ENCODE measurements around the gene RBM17.
"Not testable (repeated sequence)": the region's sequence is repeated elsewhere in the genome, so short reads cannot be mapped to it uniquely, and the experiment has no call there.

RBM17 gene

DNA sequence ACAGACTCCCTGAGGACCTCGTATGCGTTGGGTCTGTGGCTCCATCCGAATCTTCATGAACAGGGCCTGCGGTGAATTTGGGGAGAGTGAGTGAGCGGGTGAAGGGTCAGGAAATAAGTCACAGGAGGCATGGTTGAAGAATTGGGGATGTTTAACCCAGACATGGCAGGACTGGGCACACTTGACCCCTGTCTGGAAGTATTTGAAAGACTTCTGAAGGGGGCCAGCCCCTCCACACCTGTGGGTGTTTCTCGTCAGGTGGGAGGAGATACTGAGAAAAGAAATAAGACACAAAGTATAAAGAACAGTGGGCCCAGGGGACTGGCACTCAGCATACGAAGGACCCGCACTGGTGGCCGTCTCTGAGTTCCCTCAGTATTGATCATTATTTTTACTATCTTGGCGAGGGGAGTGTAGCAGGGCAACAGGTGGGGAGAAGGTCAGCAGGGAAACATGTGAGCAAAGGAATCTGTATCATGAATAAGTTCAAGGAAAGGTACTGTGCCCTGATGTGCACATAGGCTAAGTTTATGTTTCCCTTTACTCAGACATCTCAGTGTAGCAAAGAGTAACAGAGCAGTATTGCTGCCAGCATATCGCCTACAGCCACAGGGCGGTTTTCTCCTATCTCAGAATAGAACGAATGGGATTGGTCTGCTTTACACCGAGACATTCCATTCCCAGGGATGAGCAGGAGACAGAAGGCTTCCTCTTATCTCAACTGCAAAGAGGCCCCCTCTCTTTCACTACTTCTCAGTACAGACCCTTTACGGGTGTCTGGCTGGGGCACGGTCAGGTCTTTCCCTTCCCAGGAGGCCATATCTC, 75.6 kb downstream of the RBM17 start:
- no peak for DNase-seq (ENCODE audit: low read depth, low spot score)
- Histone ChIP-seq H3K27ac (peak overlapping the region; percentile 75), H3K36me3 (ENCODE audit: insufficient read depth, low read length) (no peaks in the 10 kb centered on the region; the same call in 1 of the 2 replicates), H3K4me3 (peak overlapping the region; percentile 83), H3K9ac (ENCODE audit: insufficient read length) (peak overlapping the region; percentile 96), H3K9me3 (ENCODE audit: low read depth, low read length) (no peaks in the 10 kb centered on the region)
- TF ChIP-seq EZH2 (IDR thresholded peaks at IDR 0.05) (no peak), POLR2AphosphoS5 (IDR thresholded peaks at IDR 0.05; ENCODE audit: borderline replicate concordance, low read depth, low read length) (no peak), FOXP2 (optimal IDR thresholded peaks at IDR 0.05; ENCODE audit: control extremely low read depth, extremely low read length, insufficient read depth) (no peak)

DNA sequence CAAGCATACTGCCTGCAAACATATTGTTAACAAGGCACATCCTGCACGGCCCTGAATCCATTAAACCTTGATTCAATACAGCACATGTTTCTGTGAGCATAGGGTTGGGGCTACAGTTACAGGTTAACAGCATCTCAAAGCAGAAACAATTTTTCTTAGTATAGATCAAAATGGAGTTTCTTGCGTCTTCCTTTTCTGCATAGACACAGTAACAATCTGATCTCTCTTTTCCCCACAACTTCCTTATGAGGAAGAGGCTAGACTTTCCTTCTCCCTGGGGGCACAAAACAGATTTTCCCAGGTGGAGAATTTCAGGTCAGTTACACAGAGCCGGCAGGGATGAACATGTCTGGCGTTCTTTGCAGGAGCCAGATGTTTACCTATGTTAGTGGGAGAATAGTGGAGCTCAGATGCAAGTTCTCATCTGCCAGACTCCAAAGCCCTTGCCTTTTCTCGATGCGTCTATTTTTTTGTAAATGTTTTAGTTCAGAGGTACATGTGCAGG, 76.4 kb downstream of the RBM17 start:
- TF ChIP-seq EZH2 (IDR thresholded peaks at IDR 0.05) (no peak), POLR2AphosphoS5 (IDR thresholded peaks at IDR 0.05; ENCODE audit: borderline replicate concordance, low read depth, low read length) (no peak), FOXP2 (optimal IDR thresholded peaks at IDR 0.05; ENCODE audit: control extremely low read depth, extremely low read length, insufficient read depth) (no peak)
- H3K27ac ChIP-seq: no peak overlapping the region

DNA sequence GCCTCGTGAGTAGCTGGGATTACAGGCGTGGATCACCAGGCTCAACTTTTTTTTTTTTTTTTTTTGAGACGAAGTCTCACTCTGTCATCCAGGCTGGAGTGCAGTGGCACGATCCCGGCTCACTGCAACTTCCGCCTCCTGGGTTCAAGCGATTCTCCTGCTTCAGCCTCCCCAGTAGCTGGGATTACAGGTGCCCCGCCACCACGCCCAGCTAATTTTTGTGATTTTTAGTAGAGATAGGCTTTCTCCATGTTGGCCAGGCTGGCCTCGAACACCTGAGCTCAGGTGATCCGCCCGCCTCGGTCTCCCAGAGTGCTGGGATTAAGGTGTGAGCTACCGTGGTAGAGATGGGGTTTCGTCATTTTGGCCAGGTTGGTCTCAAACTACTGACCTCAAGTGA, 77.1 kb downstream of the RBM17 start:
- H3K9ac ChIP-seq (ENCODE audit: insufficient read length); DNase-seq (ENCODE audit: low read depth, low spot score); H3K36me3 ChIP-seq (ENCODE audit: insufficient read depth, low read length); H3K27ac ChIP-seq; H3K4me3 ChIP-seq; H3K9me3 ChIP-seq (ENCODE audit: low read depth, low read length): not testable (repeated sequence)

More for the DNA sequence above, 76.4 kb downstream of the RBM17 start:
- Histone ChIP-seq H3K9me3 (ENCODE audit: low read depth, low read length) (no peaks in the 10 kb centered on the region), H3K4me3 (no peak overlapping the region), H3K9ac (ENCODE audit: insufficient read length) (no peak overlapping the region), H3K36me3 (ENCODE audit: insufficient read depth, low read length) (no peaks in the 10 kb centered on the region; the same call in 1 of the 2 replicates)
- DNase-seq (ENCODE audit: low read depth, low spot score): no peak

All from SK-N-MC (cell line).